CD4-positive, alpha-beta T cell treated with Interleukin-10 for 1 hour (primary cell): ENCODE data around the gene ZDHHC4.
"Not testable (repeated sequence)": the region's sequence is repeated elsewhere in the genome, so short reads cannot be mapped to it uniquely, and the experiment has no call there.

Experiments used
- DNase-seq: peaks from one replicate; pipeline ENCODE4 v3.0.0-alpha.2; 2020

ZDHHC4 gene

GRCh38 chr7:6563936-6564770 is 13.1 kb upstream of the ZDHHC4 start:
- DNase-seq: no peak

- DNase-seq: no peak
Observed at GRCh38 chr7:6565655-6566054, 11.6 kb upstream of the ZDHHC4 start.

GRCh38 chr7:6567886-6568285 is 9.4 kb upstream of the ZDHHC4 start:
- no peak for DNase-seq

- no peak for DNase-seq
Observed at GRCh38 chr7:6571160-6571779, 6.0 kb upstream of the ZDHHC4 start.

- DNase-seq: no peak
Observed at GRCh38 chr7:6575281-6576023, 1.8 kb upstream of the ZDHHC4 start.

- no peak for DNase-seq
Observed at GRCh38 chr7:6576024-6576866, 1.0 kb upstream of the ZDHHC4 start.

GRCh38 chr7:6576867-6577368 is 336 bp upstream of the ZDHHC4 start:
- peak; percentile 23 for DNase-seq

GRCh38 chr7:6578114-6579084 is 1.1 kb downstream of the ZDHHC4 start:
- DNase-seq: no peak

- DNase-seq: no peak
Observed at GRCh38 chr7:6579446-6579845, 2.2 kb downstream of the ZDHHC4 start.

- not testable (repeated sequence) for DNase-seq
Observed at GRCh38 chr7:6585746-6586432, 8.6 kb downstream of the ZDHHC4 start.

GRCh38 chr7:6588566-6588965 is 11.3 kb downstream of the ZDHHC4 start:
- no peak for DNase-seq

GRCh38 chr7:6589151-6589828 is 12.0 kb downstream of the ZDHHC4 start:
- no peak for DNase-seq

- DNase-seq: peak; percentile 85
Observed at GRCh38 chr7:6589829-6590644, 12.8 kb downstream of the ZDHHC4 start, which contains the start of gene INTS15. TSS of gene INTS15 (plus strand) at chr7:6590021. CDS start at chr7:6590284, 263 bp downstream.

GRCh38 chr7:6590645-6591110 is 13.4 kb downstream of the ZDHHC4 start:
- no peak for DNase-seq

- no peak for DNase-seq
Observed at GRCh38 chr7:6600093-6600492, 22.8 kb downstream of the ZDHHC4 start.

- DNase-seq: no peak
Observed at GRCh38 chr7:6604458-6604857, 27.2 kb downstream of the ZDHHC4 start.

GRCh38 chr7:6606866-6607583 is 29.8 kb downstream of the ZDHHC4 start:
- no peak for DNase-seq

- DNase-seq: no peak
Observed at GRCh38 chr7:6607651-6608051, 30.4 kb downstream of the ZDHHC4 start.
